WTC11 (cell line): ENCODE results near the gene DMRTC1.
"Not testable (repeated sequence)": the region's sequence is repeated elsewhere in the genome, so short reads cannot be mapped to it uniquely, and the experiment has no call there.

Experiments
- CTCF ChIP-seq: fragments of 200-600 bp; IDR thresholded peaks from 2 replicates; pipeline ENCODE4 v1.8.0; 2022; ENCODE audit warnings: antibody characterized with exemption
- NFE2L1 ChIP-seq: sonication (generic); formaldehyde crosslinking; IDR thresholded peaks from 2 replicates; pipeline ENCODE4 v1.8.1; 2023; ENCODE audit warnings: missing genetic modification reagents
- PREB ChIP-seq: sonication (generic); formaldehyde crosslinking; IDR thresholded peaks from 2 replicates; pipeline ENCODE4 v1.8.1; 2022; ENCODE audit warnings: mild to moderate bottlenecking, missing genetic modification reagents, moderate library complexity, borderline replicate concordance

GRCh38 chrX:72912315-72912714, 31.3 kb downstream of the DMRTC1 start, which contains the start of gene FAM236C:
- TF ChIP-seq CTCF; NFE2L1 (CRISPR knock-in tag); PREB (CRISPR knock-in tag): not testable (repeated sequence)
